Activated CD8-positive, alpha-beta memory T cell treated with anti-CD3 and anti-CD28 coated beads, Interleukin-2, amount 50 U/mL, for 48 hours (primary cell): Measurements from ENCODE around the gene MPC1.
"Not testable (repeated sequence)": the region's sequence is repeated elsewhere in the genome, so short reads cannot be mapped to it uniquely, and the experiment has no call there.

Experiments
- DNase-seq: peaks from one replicate; pipeline ENCODE4 v3.0.0-alpha.2; 2020

MPC1 gene

GRCh38 chr6:166379103-166379586, 3.6 kb downstream of the MPC1 start:
- DNase-seq, result no peak

- no peak for DNase-seq
Observed at GRCh38 chr6:166377721-166378120, 5.0 kb downstream of the MPC1 start.

DNA sequence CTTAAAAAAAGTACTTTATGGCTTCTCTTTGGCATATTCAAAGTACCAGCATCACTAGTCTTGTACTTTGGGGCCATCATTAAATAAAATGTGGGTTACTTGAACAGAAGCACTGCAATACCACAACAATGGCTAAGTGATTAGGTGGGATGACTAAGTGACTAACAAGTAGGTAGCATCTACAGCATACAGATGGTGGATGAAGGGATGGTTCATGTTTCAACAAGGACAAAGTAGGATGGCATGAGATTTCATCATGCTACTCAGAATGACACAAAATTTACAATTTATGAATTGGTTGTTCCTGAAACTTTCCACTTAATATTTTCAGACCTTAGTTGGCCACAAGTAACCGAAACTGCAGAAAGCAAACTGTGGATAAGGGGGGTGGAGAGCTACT, 7.7 kb downstream of the MPC1 start:
- DNase-seq, result no peak

DNA sequence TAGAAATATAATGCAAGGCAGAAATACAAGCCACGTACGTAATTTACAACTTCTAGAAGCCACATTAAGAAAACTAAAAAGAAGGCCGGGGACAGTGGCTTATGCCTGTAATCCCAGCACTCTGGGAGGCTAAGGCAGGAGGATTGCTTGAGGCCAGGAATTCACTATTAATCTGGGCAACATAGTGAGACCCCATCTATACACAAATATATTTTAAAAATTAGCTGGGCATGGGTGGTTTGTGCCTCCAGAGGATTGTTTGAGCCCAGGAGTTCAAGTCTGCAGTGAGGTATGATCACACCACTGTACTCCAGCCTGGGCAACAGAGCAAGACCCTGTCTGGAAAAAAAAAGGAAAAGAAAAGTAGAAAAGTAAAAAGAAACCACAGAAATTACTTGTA, 12.3 kb downstream of the MPC1 start:
- no peak for DNase-seq

DNA sequence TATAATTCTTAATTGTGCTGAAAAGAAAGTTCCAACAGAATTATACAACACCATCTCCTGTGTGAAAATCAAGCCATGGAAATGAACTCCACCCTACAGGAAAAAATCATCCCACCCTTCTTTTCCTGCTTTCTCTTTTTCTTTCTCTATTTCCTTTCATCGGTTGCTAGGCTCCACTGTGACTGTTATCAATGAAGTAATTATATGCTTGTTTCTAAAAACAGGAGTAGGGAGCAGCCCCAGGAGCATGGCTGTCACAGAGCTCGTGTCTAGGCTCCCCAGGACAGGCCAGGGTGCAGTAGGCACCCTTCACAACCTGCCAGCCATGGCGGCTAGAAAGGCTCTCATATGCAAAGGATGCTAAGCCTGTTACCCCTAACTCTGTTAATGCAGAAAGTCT, 13.0 kb downstream of the MPC1 start:
- DNase-seq, result no peak

GRCh38 chr6:166366921-166367320, 15.8 kb downstream of the MPC1 start:
- no peak for DNase-seq

- DNase-seq, result no peak
Observed at GRCh38 chr6:166365806-166366205, 16.9 kb downstream of the MPC1 start.

- no peak for DNase-seq
Observed at GRCh38 chr6:166365221-166365620, 17.5 kb downstream of the MPC1 start.

DNA sequence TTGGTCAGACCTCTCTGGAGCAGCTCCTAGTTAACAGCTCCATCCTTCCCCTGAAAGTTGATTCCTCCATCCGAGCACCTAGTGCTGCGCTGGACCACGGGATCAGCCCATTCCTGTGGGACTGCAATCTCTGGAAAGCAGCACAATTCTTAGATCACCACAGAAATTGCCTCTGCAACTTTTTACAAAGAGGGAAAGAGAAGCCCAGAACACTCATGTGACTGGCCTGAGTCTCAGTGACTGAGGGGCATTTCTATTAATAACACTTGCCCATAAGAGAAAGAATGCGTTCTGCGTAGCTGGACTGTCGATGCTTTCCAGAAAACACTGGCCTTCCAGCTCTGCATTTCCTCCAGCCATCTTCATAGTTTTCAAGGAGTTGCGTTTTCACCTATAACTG, 18.3 kb downstream of the MPC1 start:
- no peak for DNase-seq

DNA sequence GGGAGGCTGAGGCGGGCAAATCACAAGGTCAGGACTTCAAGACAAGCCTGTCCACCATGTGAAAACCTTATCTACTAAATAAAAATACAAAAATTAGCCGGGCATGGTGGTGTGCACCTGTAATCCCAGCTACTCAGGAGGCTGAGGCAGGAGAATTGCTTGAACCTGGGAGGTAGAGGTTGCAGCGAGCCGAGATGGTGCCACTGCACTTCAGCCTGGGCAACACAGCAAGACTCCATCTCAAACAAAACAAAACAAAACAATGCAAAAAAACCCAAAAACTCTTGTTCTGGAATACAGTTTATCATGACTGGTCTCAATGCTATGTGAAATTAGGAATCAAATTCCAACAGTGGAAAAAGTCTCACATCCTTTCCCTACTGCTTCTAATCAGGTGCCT, 20.3 kb downstream of the MPC1 start:
- DNase-seq, result not testable (repeated sequence)

- no peak for DNase-seq
Observed at GRCh38 chr6:166361077-166361429, 21.7 kb downstream of the MPC1 start.

GRCh38 chr6:166360243-166361076, 22.3 kb downstream of the MPC1 start:
- DNase-seq, result no peak

- no peak for DNase-seq
Observed at GRCh38 chr6:166355552-166355951, 27.2 kb downstream of the MPC1 start.

- no peak for DNase-seq
Observed at GRCh38 chr6:166354965-166355364, 27.8 kb downstream of the MPC1 start.

GRCh38 chr6:166354143-166354542, 28.6 kb downstream of the MPC1 start:
- DNase-seq, result no peak

- no peak for DNase-seq
Observed at GRCh38 chr6:166353507-166353906, 29.2 kb downstream of the MPC1 start.

DNA sequence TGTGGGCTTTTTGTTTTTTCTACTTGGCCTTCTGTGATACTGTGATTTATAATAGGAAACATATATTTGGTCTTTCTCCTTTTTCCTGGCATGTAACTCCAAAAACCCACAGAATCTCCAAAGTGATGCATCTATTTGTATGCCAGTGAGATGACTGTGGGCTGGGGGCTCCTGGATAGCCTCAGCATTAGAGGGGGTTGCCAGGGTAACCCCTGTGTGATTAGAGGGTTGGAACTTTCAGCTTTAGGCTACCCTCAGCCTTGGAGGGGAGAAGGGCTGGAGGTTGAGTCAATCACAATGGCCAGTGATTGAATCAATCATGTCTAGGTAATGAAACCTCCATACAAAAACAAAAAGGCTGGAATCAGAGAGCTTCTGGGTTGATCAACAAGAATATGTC, 29.8 kb downstream of the MPC1 start:
- no peak for DNase-seq

DNA sequence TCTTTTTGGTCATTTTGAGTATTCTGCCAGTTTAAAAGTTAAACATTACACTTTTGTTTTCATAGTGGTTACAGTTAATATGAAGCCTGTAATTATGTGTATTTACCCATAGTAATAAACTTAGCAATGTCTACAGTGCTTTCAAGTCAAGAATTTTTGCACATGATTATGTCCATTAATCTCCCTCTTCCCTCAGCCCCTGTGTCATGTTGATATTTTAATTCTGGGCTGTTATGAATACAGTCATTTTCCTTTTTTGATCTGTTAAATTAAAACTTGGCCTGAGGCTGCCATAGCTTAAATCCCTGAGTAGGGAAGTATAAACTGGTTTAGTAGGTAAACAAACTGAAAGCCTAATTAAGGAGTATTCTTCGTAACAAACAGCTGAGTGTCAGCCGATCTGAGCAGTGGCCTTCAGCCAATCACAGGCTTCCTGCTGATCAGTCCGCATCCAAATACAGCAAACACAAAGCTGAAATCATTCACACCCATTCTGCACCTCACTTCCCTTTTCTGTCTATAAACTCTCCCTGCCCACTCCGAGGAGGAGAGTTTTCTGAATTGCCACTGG, 30.9 kb downstream of the MPC1 start:
- DNase-seq, result no peak

DNA sequence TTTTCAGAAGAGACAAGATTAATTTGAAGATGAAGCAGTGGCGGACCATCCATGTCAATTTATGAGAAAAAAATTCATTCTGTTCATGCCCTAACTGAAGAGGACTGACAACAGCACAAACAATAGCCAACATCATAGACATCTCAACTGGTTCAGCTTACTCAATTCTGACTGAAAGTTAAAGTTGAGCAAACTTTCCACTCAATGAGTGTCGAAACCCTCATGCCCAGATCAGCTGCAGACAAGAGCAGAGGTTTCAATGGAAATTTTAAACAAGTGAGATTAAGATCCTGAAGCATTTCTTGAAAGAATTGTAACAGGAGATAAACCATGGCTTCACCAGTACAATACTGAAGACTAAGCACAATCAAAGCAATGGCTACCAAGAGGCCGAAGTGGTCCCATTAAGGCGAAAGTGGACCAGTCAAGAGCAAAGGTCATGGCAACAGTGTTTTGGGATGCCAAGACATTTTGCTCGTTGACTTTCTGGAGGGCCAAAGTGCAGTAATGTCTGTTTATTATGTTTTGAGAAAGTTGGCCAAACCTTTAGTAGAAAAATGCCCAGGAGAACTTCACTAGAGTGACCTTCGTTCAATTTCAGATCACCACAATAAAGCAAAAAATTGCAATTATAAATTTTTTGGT, 34.3 kb downstream of the MPC1 start:
- DNase-seq, result no peak

DNA sequence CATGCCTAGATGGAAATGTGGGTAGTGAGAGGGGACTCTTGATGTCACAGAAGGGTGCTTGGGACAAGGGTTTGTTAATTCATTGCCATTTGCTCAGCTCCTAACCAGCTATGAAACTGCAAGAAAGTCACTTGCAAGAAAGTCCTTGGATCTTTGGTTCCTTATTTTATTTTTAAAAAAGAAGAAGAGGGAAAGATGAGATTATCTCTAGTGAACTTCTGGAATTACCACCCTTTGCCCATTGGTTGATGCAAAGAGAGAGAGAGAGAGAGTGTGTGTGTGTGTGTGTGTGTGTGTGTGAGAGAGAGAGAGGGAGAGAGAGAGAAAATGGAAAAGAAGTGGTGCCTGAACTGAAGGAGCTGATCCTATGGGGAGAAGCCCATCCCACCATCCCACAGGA, 35.8 kb downstream of the MPC1 start:
- DNase-seq, result no peak

DNA sequence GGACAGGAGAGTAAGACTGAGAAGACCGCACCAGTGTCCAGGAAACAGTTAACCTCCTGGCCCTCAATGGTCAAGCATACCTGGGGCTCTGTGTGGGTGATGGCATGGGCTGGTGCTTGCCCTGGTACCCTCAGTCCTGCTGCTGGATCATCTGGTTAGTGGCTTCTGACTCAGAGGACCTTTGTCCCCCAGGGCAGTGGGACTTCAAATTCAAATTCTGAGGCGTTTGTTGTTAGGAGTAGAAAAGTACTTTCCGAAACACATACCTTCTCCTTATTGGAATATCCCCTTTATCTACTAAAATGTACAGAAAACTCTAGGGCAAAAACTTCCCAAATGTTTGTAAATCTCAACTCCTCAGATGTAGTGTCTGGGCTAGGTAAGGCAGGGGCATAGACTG, 36.3 kb downstream of the MPC1 start:
- DNase-seq, result no peak

GRCh38 chr6:166345672-166346071, 37.1 kb downstream of the MPC1 start:
- DNase-seq, result not testable (repeated sequence)

- DNase-seq, result not testable (repeated sequence)
Observed at GRCh38 chr6:166344921-166345320, 37.8 kb downstream of the MPC1 start.

DNA sequence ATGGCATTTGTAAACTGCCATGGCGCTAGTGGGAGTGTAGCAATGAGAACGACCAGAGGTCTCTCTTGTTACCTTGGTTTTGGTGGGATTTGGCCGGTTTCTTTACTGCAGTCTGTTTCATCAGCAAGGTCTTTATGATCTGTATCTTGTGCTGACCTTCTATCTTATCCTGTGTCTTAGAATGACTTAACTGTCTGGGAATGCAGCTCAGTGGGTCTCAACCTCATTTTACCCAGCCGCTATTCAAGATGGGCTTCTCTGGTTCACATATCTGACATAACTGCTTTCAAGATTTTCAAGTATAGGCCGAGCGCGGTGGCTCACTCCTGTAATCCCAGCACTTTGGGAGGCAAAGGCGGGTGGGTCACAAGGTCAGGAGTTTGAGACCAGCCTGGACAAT, 38.5 kb downstream of the MPC1 start:
- DNase-seq, result no peak
